ENCODE measurements around the gene ATG10. TPM values are rescaled to one million over a fixed set of nuclear protein-coding genes. Genes with fewer than 3 reads are reported as not detected.

ATG10 gene
- total and polyA plus RNA-seq, 2 of the 13 experiments (the other 11 are each of a cell fraction or from before 2014, with no cell fraction given): 2.0 to 5.7 TPM

DNA sequence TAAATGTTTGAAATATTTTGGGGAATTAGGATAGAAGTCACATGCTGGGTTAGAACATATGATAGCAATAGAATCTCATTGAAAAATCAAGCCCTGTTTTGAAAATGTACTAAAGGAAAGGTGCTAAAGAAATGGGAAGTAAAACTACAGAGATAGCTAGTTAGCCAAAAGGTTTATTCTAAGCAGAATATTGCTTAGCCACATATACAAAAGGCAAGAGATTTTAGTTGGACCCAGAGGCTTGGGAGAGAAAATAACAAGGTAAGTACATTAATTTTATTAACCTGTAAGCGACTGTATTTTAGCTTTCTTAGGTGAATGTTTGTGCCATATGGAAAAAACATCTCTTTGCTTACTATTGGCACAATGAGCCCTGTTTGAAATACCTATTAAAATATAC lies 198.1 kb downstream of the ATG10 start (continued):
- TF ChIP-seq, protein P1, sequence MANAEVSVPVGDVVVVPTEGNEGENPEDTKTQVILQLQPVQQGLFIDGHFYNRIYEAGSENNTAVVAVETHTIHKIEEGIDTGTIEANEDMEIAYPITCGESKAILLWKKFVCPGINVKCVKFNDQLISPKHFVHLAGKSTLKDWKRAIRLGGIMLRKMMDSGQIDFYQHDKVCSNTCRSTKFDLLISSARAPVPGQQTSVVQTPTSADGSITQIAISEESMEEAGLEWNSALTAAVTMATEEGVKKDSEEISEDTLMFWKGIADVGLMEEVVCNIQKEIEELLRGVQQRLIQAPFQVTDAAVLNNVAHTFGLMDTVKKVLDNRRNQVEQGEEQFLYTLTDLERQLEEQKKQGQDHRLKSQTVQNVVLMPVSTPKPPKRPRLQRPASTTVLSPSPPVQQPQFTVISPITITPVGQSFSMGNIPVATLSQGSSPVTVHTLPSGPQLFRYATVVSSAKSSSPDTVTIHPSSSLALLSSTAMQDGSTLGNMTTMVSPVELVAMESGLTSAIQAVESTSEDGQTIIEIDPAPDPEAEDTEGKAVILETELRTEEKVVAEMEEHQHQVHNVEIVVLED (CRISPR knock-in tag; IDR thresholded peaks at IDR 0.05; ENCODE audit: borderline replicate concordance): no peak
- no peak for TF ChIP-seq FOXM1 (CRISPR knock-in tag; IDR thresholded peaks at IDR 0.05)

DNA sequence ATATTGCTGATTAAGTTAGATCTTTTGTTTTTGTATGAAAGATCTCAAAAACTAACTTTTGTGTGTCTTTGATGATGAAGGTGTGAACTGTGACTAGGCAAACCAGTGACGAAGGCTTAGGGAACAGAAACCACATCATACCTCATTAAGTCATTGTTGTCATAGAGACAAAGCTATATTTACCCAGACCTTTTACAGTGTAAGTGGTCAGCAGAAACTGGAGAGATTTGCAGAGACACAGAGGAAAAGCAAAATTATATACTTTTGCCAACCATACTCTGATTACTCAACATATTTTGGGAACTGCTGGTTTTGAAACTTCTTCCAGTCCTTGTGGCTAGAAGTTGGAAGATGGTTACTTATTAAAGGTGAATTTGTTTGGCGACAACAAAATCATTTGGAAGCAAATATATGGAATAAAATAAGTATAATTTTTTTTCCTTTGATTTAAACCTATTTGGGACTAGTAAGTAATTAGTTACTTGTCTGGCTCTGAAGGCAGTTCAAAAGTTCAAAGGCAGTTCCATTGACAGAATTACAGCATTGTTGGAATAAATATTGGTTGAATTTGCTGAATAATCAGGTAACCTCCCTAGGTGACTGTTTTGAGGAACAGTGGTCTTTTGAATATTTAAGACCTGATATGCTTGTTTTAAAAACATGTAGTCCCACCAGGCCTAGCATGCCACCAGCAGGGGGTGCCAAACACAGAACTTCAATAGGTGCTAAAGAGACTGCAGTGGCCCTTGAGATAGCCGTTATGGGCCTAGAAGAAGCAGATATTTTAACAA lies 202.5 kb downstream of the ATG10 start:
- BruUV-seq (replicated peaks): no TSS peak
- Histone ChIP-seq H4K20me1 (ENCODE audit: insufficient read depth, low read length) (no peaks in the 10 kb centered on the region), H3K9me3 (ENCODE audit: low read length) (no peaks in the 10 kb centered on the region), H3K79me2 (ENCODE audit: insufficient read depth, low read length) (no peaks in the 10 kb centered on the region), H2AFZ (ENCODE audit: low read length) (no peak overlapping the region), H3K27ac (ENCODE audit: extremely low read length, insufficient read depth, low read length) (no peak overlapping the region), H3K4me2 (ENCODE audit: low read depth, low read length) (no peak overlapping the region), H3K36me3 (replicated peaks in 1 of 2; ENCODE audit: control insufficient read depth in 1 of 2, insufficient read depth in 2 of 2, low read length in 2 of 2) (no peaks in the 10 kb centered on the region), H3K4me1 (ENCODE audit: insufficient read depth, low read length) (no peaks in the 10 kb centered on the region), H3K9ac (ENCODE audit: insufficient read depth, low read depth, low read length) (no peak overlapping the region), H3K27me3 (ENCODE audit: control insufficient read depth in 1 of 2, insufficient read depth in 2 of 2, low read length in 2 of 2) (no peaks in the 10 kb centered on the region), H3K4me3 (replicated peaks in 1 of 3; ENCODE audit: insufficient read depth in 1 of 3, low read depth in 2 of 3, low read length in 3 of 3) (no peak overlapping the region)
- intact Hi-C loops (cut with micrococcal nuclease; ENCODE audit: unreplicated experiment): loop anchor here (1.0 to 10.0 kb wide), 2 partner anchors 51 to 1390 kb away; no protein-coding TSS in a partner anchor
- 39% methylated on average over 3 of the region's 3 CpGs for WGBS (ENCODE audit: low lambda C conversion rate)
- DNase-seq (ENCODE audit: low spot score): peak; percentile 55
- ChIA-PET CTCF (ENCODE audit: low intra/inter-chr PET ratio, low total read pairs) (interaction anchor here (2.2 kb wide), 1 partner anchor 51 kb away, joined by 19 read pairs; no protein-coding TSS in a partner anchor), POLR2A (no interaction called here)
- in situ Hi-C loops (cut with HindIII; ENCODE audit: extremely low pct_ligation_motif_present, low pct_unique_long_range_greater_than_20kb): loop anchor here (10.0 kb wide), 1 partner anchor 50 kb away; no protein-coding TSS in a partner anchor
- peak; percentile 23 for FAIRE-seq
- ATAC-seq: peak; percentile 88
- TF ChIP-seq ZFP36L1 (CRISPR knock-in tag; IDR thresholded peaks at IDR 0.05) (no peak), SNAI1 (CRISPR knock-in tag; IDR thresholded peaks at IDR 0.05; ENCODE audit: borderline replicate concordance) (no peak), CTCF (CRISPR knock-in tag; IDR thresholded peaks at IDR 0.05) (peak; percentile 62), ZMYM4 (CRISPR knock-in tag; IDR thresholded peaks at IDR 0.05) (no peak), RAD51 (IDR thresholded peaks at IDR 0.05; ENCODE audit: borderline replicate concordance) (no peak), KDM1A (CRISPR knock-in tag; IDR thresholded peaks at IDR 0.05) (no peak), ZNF567 (CRISPR knock-in tag; IDR thresholded peaks at IDR 0.05; ENCODE audit: borderline replicate concordance) (no peak), SP4 (CRISPR knock-in tag; IDR thresholded peaks at IDR 0.05) (no peak), AHDC1 (CRISPR knock-in tag; IDR thresholded peaks at IDR 0.05; ENCODE audit: borderline replicate concordance) (no peak), RBAK (CRISPR knock-in tag; IDR thresholded peaks at IDR 0.05) (no peak), ZNF350 (CRISPR knock-in tag; IDR thresholded peaks at IDR 0.05; ENCODE audit: borderline replicate concordance, low read depth) (no peak)
